H1 (cell line): ENCODE results near the gene CHRNA5. TPM values are rescaled to one million over a fixed set of nuclear protein-coding genes. Genes with fewer than 3 reads are reported as not detected.

ENCODE experiments used
- CTCF ChIA-PET: fragments of 300-600 bp; sonication (Branson Sonifier 250); formaldehyde crosslinking; loops from one replicate; lab custom pipeline; 2021; ENCODE audit not compliant: partially characterized antibody; lab: Charles Lee
- POLR2A ChIA-PET: fragments of 300-600 bp; sonication (Branson Sonifier 250); formaldehyde crosslinking; loops from one replicate; lab custom pipeline; 2021; ENCODE audit warnings: inconsistent platforms; ENCODE audit not compliant: partially characterized antibody; lab: Charles Lee
- DNase-seq, 2 experiments: peaks; one replicate each; pipeline versions ENCODE4 v3.0.0 to v3.0.0-alpha.2; 2010 to 2022; ENCODE audit warnings: low spot score in 2 of 2, low read depth in 1 of 2, mixed read lengths in 1 of 2
- FAIRE-seq: peaks from 2 replicates; lab custom pipeline; 2011; peaks lifted over from hg19 to GRCh38; lab: Jason Lieb, UNC
- H2AFZ ChIP-seq: 2 replicates; pipeline ENCODE4 v1.8.1; 2012; ENCODE audit warnings: low read length, inconsistent platforms
- H2AK5ac ChIP-seq: 2 replicates; pipeline ENCODE4 v1.6.1; 2013; ENCODE audit warnings: low read depth, low read length
- H2BK120ac ChIP-seq: replicated peaks from 2 replicates; pipeline ENCODE3; 2013; ENCODE audit warnings: low read depth, low read length, inconsistent platforms
- H2BK12ac ChIP-seq: 2 replicates; pipeline ENCODE4 v1.6.1; 2013; ENCODE audit warnings: low read depth, low read length
- H2BK15ac ChIP-seq: 2 replicates; pipeline ENCODE4 v1.6.1; 2013; ENCODE audit warnings: low read length
- H2BK20ac ChIP-seq: 2 replicates; pipeline ENCODE4 v1.6.1; 2013; ENCODE audit warnings: low read length
- H2BK5ac ChIP-seq: 2 replicates; pipeline ENCODE4 v1.6.1; 2013; ENCODE audit warnings: low read depth, low read length
- H3K14ac ChIP-seq: 2 replicates; pipeline ENCODE4 v1.6.1; 2013; ENCODE audit warnings: inconsistent platforms; ENCODE audit not compliant: insufficient read length
- H3K18ac ChIP-seq: 2 replicates; pipeline ENCODE4 v1.6.1; 2013; ENCODE audit warnings: low read length; ENCODE audit errors: extremely low read depth
- H3K23ac ChIP-seq: 2 replicates; pipeline ENCODE4 v1.6.1; 2013; ENCODE audit warnings: inconsistent platforms; ENCODE audit not compliant: insufficient read length
- H3K23me2 ChIP-seq: 2 replicates; pipeline ENCODE4 v1.6.1; 2013; ENCODE audit warnings: low read depth, low read length
- H3K27ac ChIP-seq: 2 replicates; pipeline ENCODE4 v1.6.1; 2011; ENCODE audit warnings: low read depth, low read length, inconsistent platforms
- H3K27me3 ChIP-seq, 4 experiments: replicated peaks in 1 of 4; 1 replicate in 1 of 4; 2 replicates in 3 of 4; pipeline versions ENCODE4 v1.6.1 to v1.8.1; 2011 to 2013; ENCODE audit warnings: low read length in 3 of 4, mild to moderate bottlenecking in 3 of 4, inconsistent platforms in 2 of 4, mixed read lengths in 2 of 4, moderate library complexity in 1 of 4; ENCODE audit not compliant: control insufficient read depth in 3 of 4, insufficient read depth in 3 of 4; ENCODE audit errors: extremely low read depth in 1 of 4
- H3K36me3 ChIP-seq, 4 experiments: 2 replicates each; pipeline versions ENCODE4 v1.6.1 to v1.8.1; 2011 to 2013; ENCODE audit warnings: mild to moderate bottlenecking in 4 of 4, low read length in 3 of 4, moderate library complexity in 2 of 4, control low read depth in 1 of 4, inconsistent platforms in 1 of 4; ENCODE audit not compliant: insufficient read depth in 4 of 4, control insufficient read depth in 2 of 4
- H3K4ac ChIP-seq: replicated peaks from 2 replicates; pipeline ENCODE3; 2013; ENCODE audit warnings: low read length, low read depth, mixed read lengths, inconsistent platforms; ENCODE audit not compliant: insufficient read length
- H3K4me1 ChIP-seq, 4 experiments: replicated peaks in 1 of 4; 1 replicate in 1 of 4; 2 replicates in 3 of 4; pipeline versions ENCODE4 v1.6.1 to v1.8.1; 2011 to 2013; ENCODE audit warnings: low read length in 3 of 4, inconsistent platforms in 2 of 4, mixed read lengths in 1 of 4; ENCODE audit not compliant: insufficient read depth in 4 of 4, control insufficient read depth in 3 of 4
- H3K4me2 ChIP-seq, 2 experiments: 2 replicates each; pipeline versions ENCODE4 v1.6.1 to v1.8.1; 2011 to 2013; ENCODE audit warnings: low read depth in 2 of 2, low read length in 2 of 2, control low read depth in 1 of 2, inconsistent platforms in 1 of 2, mild to moderate bottlenecking in 1 of 2; ENCODE audit not compliant: insufficient read depth in 1 of 2
- H3K4me3 ChIP-seq, 4 experiments: fragments of 200-600, 300-600 bp in 1 of 4; sonication (generic), shearing (Covaris generic), sonication (Bioruptor Twin) in 1 of 4; 2 replicates each; pipeline versions ENCODE4 v1.5.1 to v1.8.1; 2011 to 2016; ENCODE audit warnings: low read length in 4 of 4, low read depth in 3 of 4, control low read depth in 2 of 4, inconsistent platforms in 2 of 4, mild to moderate bottlenecking in 2 of 4, mixed read lengths in 1 of 4, moderate library complexity in 1 of 4; ENCODE audit not compliant: insufficient read depth in 2 of 4; ENCODE audit errors: extremely low read depth in 1 of 4
- H3K56ac ChIP-seq: replicated peaks from 2 replicates; pipeline ENCODE3; 2013; ENCODE audit warnings: low read depth, mild to moderate bottlenecking, mixed read lengths, low read length, inconsistent platforms; ENCODE audit not compliant: insufficient read length
- H3K79me1 ChIP-seq: 2 replicates; pipeline ENCODE4 v1.6.1; 2013; ENCODE audit warnings: low read depth, low read length, control low read depth
- H3K79me2 ChIP-seq, 2 experiments: 2 replicates each; pipeline versions ENCODE4 v1.6.1 to v1.8.1; 2012 to 2013; ENCODE audit warnings: low read length in 2 of 2, mild to moderate bottlenecking in 2 of 2, inconsistent platforms in 1 of 2; ENCODE audit not compliant: insufficient read depth in 2 of 2, control insufficient read depth in 1 of 2
- H3K9ac ChIP-seq, 4 experiments: replicated peaks in 1 of 4; 1 replicate in 1 of 4; 2 replicates in 3 of 4; pipeline versions ENCODE4 v1.6.1 to v1.8.1; 2011 to 2013; ENCODE audit warnings: low read depth in 3 of 4, low read length in 3 of 4, control low read depth in 2 of 4, mild to moderate bottlenecking in 2 of 4, moderate library complexity in 2 of 4, inconsistent platforms in 1 of 4; ENCODE audit errors: extremely low read depth in 1 of 4
- H3K9me3 ChIP-seq, 2 experiments: 2 replicates each; pipeline versions ENCODE4 v1.6.1 to v1.8.1; 2012 to 2013; ENCODE audit warnings: mild to moderate bottlenecking in 2 of 2, moderate library complexity in 2 of 2, control low read depth in 1 of 2, inconsistent platforms in 1 of 2, low read depth in 1 of 2, low read length in 1 of 2, mixed read lengths in 1 of 2; ENCODE audit not compliant: insufficient read depth in 2 of 2
- H4K20me1 ChIP-seq, 2 experiments: replicated peaks in 1 of 2; 2 replicates each; pipeline versions ENCODE3 to v1.8.1; 2011 to 2013; ENCODE audit warnings: inconsistent platforms in 2 of 2, low read length in 2 of 2, mild to moderate bottlenecking in 1 of 2; ENCODE audit not compliant: insufficient read depth in 2 of 2, control insufficient read depth in 1 of 2
- H4K5ac ChIP-seq: 2 replicates; pipeline ENCODE4 v1.6.1; 2013; ENCODE audit warnings: low read length, low read depth, mixed read lengths, inconsistent platforms; ENCODE audit not compliant: insufficient read length
- H4K8ac ChIP-seq: 2 replicates; pipeline ENCODE4 v1.8.0; 2013; ENCODE audit warnings: mild to moderate bottlenecking, moderate library complexity, low read length, inconsistent platforms; ENCODE audit not compliant: insufficient read depth; ENCODE audit errors: extremely low read depth
- H4K91ac ChIP-seq: replicated peaks from 2 replicates; pipeline ENCODE3; 2013; ENCODE audit warnings: low read length, mixed read lengths, inconsistent platforms; ENCODE audit not compliant: insufficient read length
- CHD1 ChIP-seq: IDR thresholded peaks from 2 replicates; pipeline ENCODE4 v1.6.1; 2012; ENCODE audit warnings: low read depth, low read length, improper control_type of control experiment
- HDAC2 ChIP-seq, 2 experiments: fragments of 300-600 bp in 1 of 2; sonication (generic) in 1 of 2; IDR thresholded peaks; 2 replicates each; pipeline ENCODE4 v1.6.1; 2011 to 2012; ENCODE audit warnings: low read depth in 2 of 2, low read length in 2 of 2, mild to moderate bottlenecking in 2 of 2, moderate library complexity in 2 of 2, borderline replicate concordance in 1 of 2, inconsistent platforms in 1 of 2
- KDM1A ChIP-seq: fragments of 200-600, 300-600 bp; sonication (generic); IDR thresholded peaks from 2 replicates; pipeline ENCODE4 v1.7.1; 2016; ENCODE audit warnings: mild to moderate bottlenecking, low read length, borderline replicate concordance
- KDM5A ChIP-seq: fragments of 200-600 bp; IDR thresholded peaks from 2 replicates; pipeline ENCODE4 v1.7.1; 2012; ENCODE audit warnings: mild to moderate bottlenecking, low read length, inconsistent platforms, mixed read lengths
- POLR2A ChIP-seq, 2 experiments: IDR thresholded peaks; 1 replicate in 1 of 2; 2 replicates in 1 of 2; pipeline ENCODE4 v1.6.1; 2011; ENCODE audit warnings: low read depth in 2 of 2, low read length in 2 of 2, mild to moderate bottlenecking in 2 of 2; ENCODE audit errors: control extremely low read depth in 1 of 2
- SP2 ChIP-seq: IDR thresholded peaks from 2 replicates; pipeline ENCODE4 v1.6.1; 2012; ENCODE audit warnings: mild to moderate bottlenecking, low read length, inconsistent platforms
- SRF ChIP-seq: IDR thresholded peaks from 2 replicates; pipeline ENCODE4 v1.6.1; 2011; ENCODE audit warnings: mild to moderate bottlenecking, low read depth, low read length, moderate library complexity
- SUZ12 ChIP-seq: fragments of 200-600 bp; sonication (generic); IDR thresholded peaks from 2 replicates; pipeline ENCODE4 v1.6.1; 2012; ENCODE audit warnings: mild to moderate bottlenecking, inconsistent platforms, low read length, moderate library complexity, mixed read lengths
- YY1 ChIP-seq: IDR thresholded peaks from 2 replicates; pipeline ENCODE4 v1.6.1; 2011; ENCODE audit warnings: low read depth, mild to moderate bottlenecking, low read length
- WGBS, 2 experiments: shearing (Covaris generic) in 1 of 2; methylation state at CpG; one replicate each; pipeline versions ENCODE4 v1.1.6 to v1.1.7; 2013 to 2015; ENCODE audit warnings: low lambda C conversion rate in 2 of 2, mixed read lengths in 2 of 2, inconsistent platforms in 1 of 2, low coverage in 1 of 2, missing lambda C conversion rate in 1 of 2; ENCODE audit not compliant: insufficient replicate concordance in 2 of 2, insufficient coverage in 1 of 2, insufficient read length in 1 of 2; ENCODE audit errors: extremely low coverage in 1 of 2, missing lambda C conversion rate in 1 of 2; 5-methylcytosine and 5-hydroxymethylcytosine counted together
- long read RNA-seq, 2 experiments: library from RNA in 1 of 2; library from capped mRNA in 1 of 2; stranded (forward); transcript quantifications; one replicate each; pipeline ENCODE4 v2.0.0, GENCODE V29; 2021; ENCODE audit warnings: inconsistent platforms in 1 of 2
- polyA minus RNA-seq, 3 experiments: library from RNA; depleted of rRNA, polyadenylated mRNA; stranded (reverse); fragments of >200 nt; gene quantifications; 1 replicate in 2 of 3; 2 replicates in 1 of 3; pipeline ENCODE4 v1.2.3, GENCODE V29; 2011
- polyA plus RNA-seq, 7 experiments: library from polyadenylated mRNA; depleted of rRNA in 3 of 7; stranded (reverse) in 5 of 7; unstranded in 2 of 7; fragments of >200 nt in 5 of 7; fragments of 200-250 nt in 2 of 7; gene quantifications; 1 replicate in 5 of 7; 2 replicates in 1 of 7; 4 replicates in 1 of 7; pipeline versions ENCODE4 v1.2.1 to v1.2.3, GENCODE V29; 2011 to 2013; ENCODE audit warnings: missing spikeins in 2 of 7, mixed read lengths in 2 of 7
- total RNA-seq: library from RNA; stranded (reverse); fragmentation: NEBNext Ultra II Directional; extraction: Animal tissue kit (Norgen Biotek cat#: 25700); gene quantifications from 2 replicates; pipeline ENCODE4 v1.2.1, GENCODE V29; 2021

The CHRNA5 gene
- total RNA-seq (29.3 and 31.4 TPM in 2 replicates), polyA plus RNA-seq (2011; rRNA removed) (5.4 and 13.5 TPM in 2 replicates), polyA minus RNA-seq (2011; rRNA and poly(A)+ RNA removed) (9.5 and 11.1 TPM in 2 replicates)
- 13.9 TPM for polyA plus RNA-seq (2011; cell fraction: cytosol; rRNA removed)
- 2.2 TPM for polyA plus RNA-seq (2011; cell fraction: nucleus; rRNA removed)
- polyA plus RNA-seq (2012, experiment 1 of 2) = 16.4 to 27.3 TPM (median 20.3 TPM) in 4 replicates
- polyA plus RNA-seq (2012, experiment 2 of 2) = 11.1 TPM
- 28.8 TPM for polyA plus RNA-seq (2013, experiment 1 of 2)
- 38.9 TPM for polyA plus RNA-seq (2013, experiment 2 of 2)
- polyA minus RNA-seq (2011; cell fraction: cytosol; rRNA and poly(A)+ RNA removed) = 4.5 TPM
- 7.7 TPM for polyA minus RNA-seq (2011; cell fraction: nucleus; rRNA and poly(A)+ RNA removed)
- long read RNA-seq, experiment 1, partial matches to known transcripts = 10 of 21 reads
- long read RNA-seq, experiment 1, other reads (novel, unspliced or antisense) = 11 of 21 reads
- long read RNA-seq, experiment 2, partial matches to known transcripts = 0 of 3 reads
- long read RNA-seq, experiment 2, other reads (novel, unspliced or antisense) = 3 of 3 reads

DNA sequence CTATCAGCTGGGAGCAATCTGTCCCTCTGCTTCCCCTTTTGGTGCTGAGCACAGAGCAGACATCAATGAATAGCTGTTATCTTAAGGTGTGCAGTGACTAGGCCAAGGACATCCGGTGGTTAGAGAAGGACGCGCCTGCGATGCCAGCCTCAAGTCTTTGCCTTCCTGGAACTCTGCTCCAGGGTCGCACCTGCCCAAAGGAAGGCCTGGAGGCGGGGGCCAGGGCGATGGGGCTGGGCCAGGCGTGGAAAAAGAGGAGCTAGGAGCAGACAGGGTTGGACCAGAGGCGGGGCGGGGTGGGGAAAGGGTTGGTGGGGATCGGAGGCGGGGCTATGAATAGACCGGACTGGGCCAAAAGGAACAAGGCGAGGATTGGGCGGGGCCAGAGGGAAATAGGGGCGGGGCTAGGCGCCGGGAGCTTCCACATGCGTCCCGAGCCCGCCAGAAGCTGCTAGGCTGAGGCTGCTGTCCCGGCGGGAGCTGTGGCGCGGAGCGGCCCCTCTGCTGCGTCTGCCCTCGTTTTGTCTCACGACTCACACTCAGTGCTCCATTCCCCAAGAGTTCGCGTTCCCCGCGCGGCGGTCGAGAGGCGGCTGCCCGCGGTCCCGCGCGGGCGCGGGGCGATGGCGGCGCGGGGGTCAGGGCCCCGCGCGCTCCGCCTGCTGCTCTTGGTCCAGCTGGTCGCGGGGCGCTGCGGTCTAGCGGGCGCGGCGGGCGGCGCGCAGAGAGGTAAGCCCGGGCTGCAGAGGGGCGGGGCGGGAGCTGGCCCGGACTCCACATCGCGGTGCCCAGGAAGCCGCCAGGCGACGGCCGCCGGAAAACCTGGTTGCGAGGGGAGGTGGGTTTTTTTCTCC lies at the start of gene CHRNA5:
CHRNA5 (plus strand) TSS at position 424 of the 854 bp plus-strand sequence; CDS start at position 624, 200 bp downstream.
- no peak within 1 kb of the TSS for H2BK15ac ChIP-seq
- H3K23ac ChIP-seq = no peak within 1 kb of the TSS
- H3K4ac ChIP-seq = peak within 1 kb of the TSS; percentile 2
- H3K27ac ChIP-seq = peak within 1 kb of the TSS; percentile 71; the same call in 1 of the 2 replicates
- DNase-seq = peak; percentile 95 to 100
- peak within 1 kb of the TSS; percentile 80 for H4K8ac ChIP-seq
- no peak within 1 kb of the TSS for H2BK120ac ChIP-seq
- H3K56ac ChIP-seq = peak within 1 kb of the TSS; percentile 52
- peaks cover 5% of the 10 kb centered on the region; the same call in 1 of the 2 replicates for H3K23me2 ChIP-seq
- FAIRE-seq = no peak
- H2BK20ac ChIP-seq = no peak within 1 kb of the TSS
- 2% methylated on average over 39 of the region's 75 CpGs; no CpG with 5 or more reads in 1 of the 2 experiments for WGBS, 2 experiments
- H4K5ac ChIP-seq = peak within 1 kb of the TSS; percentile 53
- H3K4me2 ChIP-seq = peak within 1 kb of the TSS; percentile 63 to 87
- H3K27me3 ChIP-seq = no peaks in the 10 kb centered on the region
- peak within 1 kb of the TSS; percentile 80 to 89 (median 84) for H3K4me3 ChIP-seq
- no peaks in the 10 kb centered on the region for H4K20me1 ChIP-seq
- H3K18ac ChIP-seq = peak within 1 kb of the TSS; percentile 51; the same call in 1 of the 2 replicates
- no peaks in the 10 kb centered on the region for H3K9me3 ChIP-seq
- 0 out of 2 replicates have a peak within 1 kb of the TSS, but pooled peaks have one; percentile 18 for H2BK5ac ChIP-seq
- no peak within 1 kb of the TSS for H2BK12ac ChIP-seq
- H3K79me2 ChIP-seq = peaks cover 0 to 30% of the 10 kb centered on the region in 2 experiments; a peak in 2 of 4 replicates
- CTCF ChIA-PET = interaction anchor here (0.6 to 2.1 kb wide), 15 partner anchors 9 to 300 kb away, joined by 3 to 7 read pairs (median 4); partner anchors contain the start of gene PSMA4
- peak within 1 kb of the TSS; percentile 94 for H2AFZ ChIP-seq
- H3K79me1 ChIP-seq = no peaks in the 10 kb centered on the region
- H2AK5ac ChIP-seq = no peak within 1 kb of the TSS
- H4K91ac ChIP-seq = no peak within 1 kb of the TSS
- H3K9ac ChIP-seq = peak within 1 kb of the TSS; percentile 61 to 82 (median 77)
- no peaks in the 10 kb centered on the region for H3K36me3 ChIP-seq
- H3K14ac ChIP-seq = no peak within 1 kb of the TSS
- peaks cover 3 to 7% (median 4%) of the 10 kb centered on the region in 4 experiments; a peak in 6 of 7 replicates for H3K4me1 ChIP-seq
- POLR2A ChIA-PET = interaction anchor here (0.6 to 2.6 kb wide), 18 partner anchors 9 to 301 kb away, joined by 3 to 17 read pairs (median 4); partner anchors contain the start of genes DNAJA4, HYKK, PSMA4 and SKIC8
- TF ChIP-seq KDM5A (no peak), SP2 (no peak), SUZ12 (no peak), CHD1 (no peak), KDM1A (no peak), YY1 (no peak), SRF (no peak), POLR2A (IDR thresholded peaks at IDR 0.05; ENCODE audit: control extremely low read depth in 1 of 2, low read depth in 2 of 2, low read length in 2 of 2) (peak; percentile 92 to 95), HDAC2 (IDR thresholded peaks at IDR 0.05; ENCODE audit: borderline replicate concordance in 1 of 2, low read depth in 2 of 2, low read length in 2 of 2) (peak; percentile 12 to 56; a peak in 2 of 4 replicates)
